ENCODE data around the gene UBA6. TPM values are rescaled to one million over a fixed set of nuclear protein-coding genes. Genes with fewer than 3 reads are reported as not detected.

Gene UBA6
- total and polyA plus RNA-seq, 2 donors (not counting 1 experiment from before 2014, with no cell fraction given), result 90.0 to 92.8 TPM

GRCh38 chr4:67624939-67625338 lies 76.0 kb downstream of the UBA6 start:
- Histone ChIP-seq H3K79me2 (ENCODE audit: control insufficient read depth, insufficient read depth, low read length) (no peaks in the 10 kb centered on the region), H3K9me3 (ENCODE audit: control insufficient read depth, insufficient read depth, low read depth, low read length) (no peaks in the 10 kb centered on the region), H3K4me2 (ENCODE audit: extremely low read depth, insufficient read depth, low read length) (no peak overlapping the region), H3K9ac (ENCODE audit: insufficient read depth, low read length) (no peak overlapping the region), H3K27me3 (ENCODE audit: control insufficient read depth, insufficient read depth, low read length) (no peaks in the 10 kb centered on the region), H3K4me1 (ENCODE audit: control insufficient read depth, extremely low read depth, insufficient read depth, low read length) (no peaks in the 10 kb centered on the region), H3K36me3 (ENCODE audit: control insufficient read depth, insufficient read depth, low read length) (peaks cover 8% of the 10 kb centered on the region), H4K20me1 (ENCODE audit: control insufficient read depth, extremely low read depth, insufficient read depth, low read length) (no peaks in the 10 kb centered on the region), H3K4me3 (replicated peaks in 1 of 4; ENCODE audit: control extremely low read depth in 1 of 4, insufficient read depth in 1 of 4, low read depth in 3 of 4, low read length in 4 of 4) (no peak overlapping the region), H3K27ac (ENCODE audit: insufficient read depth, low read length) (no peak overlapping the region), H2AFZ (ENCODE audit: low read length) (no peak overlapping the region)
- no peak for DNase-seq (ENCODE audit: low read depth in 2 of 2)
- TF ChIP-seq CTCF (conservative IDR thresholded peaks at IDR 0.05 in 1 of 2, IDR thresholded peaks at IDR 0.05 in 1 of 2; ENCODE audit: low read depth in 1 of 2, low read length in 2 of 2) (no peak), EZH2 (IDR thresholded peaks at IDR 0.05; ENCODE audit: low read length, missing control alignments) (no peak)

GRCh38 chr4:67616478-67616877 lies 84.5 kb downstream of the UBA6 start:
- Histone ChIP-seq H3K79me2 (ENCODE audit: control insufficient read depth, insufficient read depth, low read length) (no peaks in the 10 kb centered on the region), H3K9ac (ENCODE audit: insufficient read depth, low read length) (no peak overlapping the region), H3K4me1 (ENCODE audit: control insufficient read depth, extremely low read depth, insufficient read depth, low read length) (no peaks in the 10 kb centered on the region), H4K20me1 (ENCODE audit: control insufficient read depth, extremely low read depth, insufficient read depth, low read length) (no peaks in the 10 kb centered on the region), H3K27ac (ENCODE audit: insufficient read depth, low read length) (no peak overlapping the region), H3K4me2 (ENCODE audit: extremely low read depth, insufficient read depth, low read length) (no peak overlapping the region), H3K36me3 (ENCODE audit: control insufficient read depth, insufficient read depth, low read length) (peaks cover 5% of the 10 kb centered on the region), H2AFZ (ENCODE audit: low read length) (no peak overlapping the region), H3K27me3 (ENCODE audit: control insufficient read depth, insufficient read depth, low read length) (no peaks in the 10 kb centered on the region), H3K9me3 (ENCODE audit: control insufficient read depth, insufficient read depth, low read depth, low read length) (no peaks in the 10 kb centered on the region), H3K4me3 (replicated peaks in 1 of 4; ENCODE audit: control extremely low read depth in 1 of 4, insufficient read depth in 1 of 4, low read depth in 3 of 4, low read length in 4 of 4) (no peak overlapping the region)
- DNase-seq (ENCODE audit: low read depth in 2 of 2), result no peak
- TF ChIP-seq CTCF (conservative IDR thresholded peaks at IDR 0.05 in 1 of 2, IDR thresholded peaks at IDR 0.05 in 1 of 2; ENCODE audit: low read depth in 1 of 2, low read length in 2 of 2), result no peak
- TF ChIP-seq EZH2 (IDR thresholded peaks at IDR 0.05; ENCODE audit: low read length, missing control alignments), result no peak

GRCh38 chr4:67615119-67615518 lies 85.8 kb downstream of the UBA6 start:
- no peak for DNase-seq (ENCODE audit: low read depth in 2 of 2)
- TF ChIP-seq CTCF (conservative IDR thresholded peaks at IDR 0.05 in 1 of 2, IDR thresholded peaks at IDR 0.05 in 1 of 2; ENCODE audit: low read depth in 1 of 2, low read length in 2 of 2), result no peak
- TF ChIP-seq EZH2 (IDR thresholded peaks at IDR 0.05; ENCODE audit: low read length, missing control alignments), result no peak
- Histone ChIP-seq H3K79me2 (ENCODE audit: control insufficient read depth, insufficient read depth, low read length) (no peaks in the 10 kb centered on the region), H3K9me3 (ENCODE audit: control insufficient read depth, insufficient read depth, low read depth, low read length) (no peaks in the 10 kb centered on the region), H3K27ac (ENCODE audit: insufficient read depth, low read length) (no peak overlapping the region), H3K27me3 (ENCODE audit: control insufficient read depth, insufficient read depth, low read length) (no peaks in the 10 kb centered on the region), H3K36me3 (ENCODE audit: control insufficient read depth, insufficient read depth, low read length) (peaks cover 3% of the 10 kb centered on the region), H3K4me3 (replicated peaks in 1 of 4; ENCODE audit: control extremely low read depth in 1 of 4, insufficient read depth in 1 of 4, low read depth in 3 of 4, low read length in 4 of 4) (no peak overlapping the region), H3K9ac (ENCODE audit: insufficient read depth, low read length) (no peak overlapping the region), H4K20me1 (ENCODE audit: control insufficient read depth, extremely low read depth, insufficient read depth, low read length) (no peaks in the 10 kb centered on the region), H3K4me1 (ENCODE audit: control insufficient read depth, extremely low read depth, insufficient read depth, low read length) (no peaks in the 10 kb centered on the region), H2AFZ (ENCODE audit: low read length) (no peak overlapping the region), H3K4me2 (ENCODE audit: extremely low read depth, insufficient read depth, low read length) (no peak overlapping the region)
